IMR-90 (cell line): Measurements from ENCODE around the gene NKAIN2. TPM values are rescaled to one million over a fixed set of nuclear protein-coding genes. Genes with fewer than 3 reads are reported as not detected.

Experiments
- ATAC-seq: fragments of 200-7000 bp; cut with Tn5 transposase; 2 replicates; pipeline ENCODE4 v1.9.1; 2020; ENCODE audit warnings: low read depth, mild to moderate bottlenecking, moderate library complexity
- BruUV-seq: library from RNA; stranded (reverse); fragments of 400-500 nt; replicated peaks from 2 replicates; lab custom pipeline; 2021; lab: Mats Ljungman, UMichigan
- CTCF ChIA-PET: fragments of 300-600 bp; formaldehyde crosslinking; extraction: SDS; loops from one replicate; lab custom pipeline; 2021; ENCODE audit warnings: antibody characterized with exemption; lab: Yijun Ruan, JAX
- POLR2A ChIA-PET: fragments of 300-600 bp; sonication (Branson Sonifier 250); formaldehyde crosslinking; loops from one replicate; lab custom pipeline; 2022; ENCODE audit warnings: antibody characterized with exemption; ENCODE audit not compliant: unreplicated experiment; lab: Charles Lee
- DNase-seq: peaks from one replicate; pipeline ENCODE4 v3.0.0; 2013
- H2AFZ ChIP-seq: replicated peaks from 2 replicates; pipeline ENCODE3; 2013; ENCODE audit warnings: low read length, mild to moderate bottlenecking; ENCODE audit not compliant: poor library complexity
- H2AK5ac ChIP-seq: 2 replicates; pipeline ENCODE4 v1.6.1; 2013; ENCODE audit warnings: low read depth, low read length, inconsistent platforms
- H2AK9ac ChIP-seq: replicated peaks from 2 replicates; pipeline ENCODE3; 2013; ENCODE audit warnings: mild to moderate bottlenecking, low read depth, low read length, moderate library complexity; ENCODE audit not compliant: poor library complexity
- H2BK120ac ChIP-seq: 2 replicates; pipeline ENCODE4 v1.6.1; 2013; ENCODE audit warnings: low read depth, low read length, inconsistent platforms
- H2BK15ac ChIP-seq: 3 replicates; pipeline ENCODE4 v1.6.1; 2013; ENCODE audit warnings: low read depth, low read length, inconsistent platforms
- H2BK20ac ChIP-seq: 2 replicates; pipeline ENCODE4 v1.6.1; 2013; ENCODE audit warnings: low read depth, mild to moderate bottlenecking, inconsistent platforms, low read length, moderate library complexity
- H2BK5ac ChIP-seq: 2 replicates; pipeline ENCODE4 v1.6.1; 2013; ENCODE audit warnings: mild to moderate bottlenecking, low read depth, low read length, inconsistent platforms; ENCODE audit not compliant: poor library complexity, severe bottlenecking
- H3K14ac ChIP-seq: replicated peaks from 2 replicates; pipeline ENCODE4 v1.6.1; 2013; ENCODE audit warnings: low read depth, low read length, inconsistent platforms
- H3K18ac ChIP-seq: 2 replicates; pipeline ENCODE4 v1.6.1; 2013; ENCODE audit warnings: low read depth, low read length, control low read depth
- H3K23ac ChIP-seq: 2 replicates; pipeline ENCODE4 v1.6.1; 2013; ENCODE audit warnings: low read depth, low read length, inconsistent platforms
- H3K27ac ChIP-seq: 2 replicates; pipeline ENCODE4 v1.5.1; 2013; ENCODE audit warnings: mild to moderate bottlenecking, control low read depth, low read length; ENCODE audit not compliant: insufficient read depth
- H3K27me3 ChIP-seq: 2 replicates; pipeline ENCODE4 v1.6.1; 2013; ENCODE audit warnings: low read length; ENCODE audit not compliant: control insufficient read depth, insufficient read depth
- H3K36me3 ChIP-seq: 2 replicates; pipeline ENCODE4 v1.6.1; 2013; ENCODE audit warnings: low read length, mixed read lengths; ENCODE audit not compliant: control insufficient read depth, insufficient read depth
- H3K4ac ChIP-seq: 2 replicates; pipeline ENCODE4 v1.6.1; 2013; ENCODE audit warnings: low read depth, low read length, inconsistent platforms
- H3K4me1 ChIP-seq: 2 replicates; pipeline ENCODE4 v1.6.1; 2013; ENCODE audit warnings: low read length, mixed read lengths; ENCODE audit not compliant: control insufficient read depth, insufficient read depth
- H3K4me2 ChIP-seq: 2 replicates; pipeline ENCODE4 v1.6.1; 2013; ENCODE audit warnings: low read depth, mild to moderate bottlenecking, control low read depth, low read length, moderate library complexity
- H3K4me3 ChIP-seq: 2 replicates; pipeline ENCODE4 v1.5.1; 2013; ENCODE audit warnings: low read depth, mild to moderate bottlenecking, control low read depth, low read length, moderate library complexity; ENCODE audit not compliant: insufficient read depth
- H3K56ac ChIP-seq: 2 replicates; pipeline ENCODE4 v1.6.1; 2013; ENCODE audit warnings: low read length, inconsistent platforms; ENCODE audit not compliant: insufficient read depth; ENCODE audit errors: extremely low read depth
- H3K79me1 ChIP-seq, 2 experiments: 2 replicates each; pipeline ENCODE4 v1.6.1; 2013; ENCODE audit warnings: low read length in 2 of 2, inconsistent platforms in 1 of 2, low read depth in 1 of 2
- H3K9ac ChIP-seq: 2 replicates; pipeline ENCODE4 v1.6.1; 2013; ENCODE audit warnings: low read depth, low read length, control low read depth
- H3K9me1 ChIP-seq: 2 replicates; pipeline ENCODE4 v1.6.1; 2013; ENCODE audit warnings: low read length, inconsistent platforms; ENCODE audit not compliant: insufficient read depth
- H3K9me3 ChIP-seq: 2 replicates; pipeline ENCODE4 v1.6.1; 2013; ENCODE audit warnings: low read length; ENCODE audit not compliant: control insufficient read depth, insufficient read depth
- H4K20me1 ChIP-seq: 2 replicates; pipeline ENCODE4 v1.6.1; 2013; ENCODE audit warnings: low read length, inconsistent platforms; ENCODE audit not compliant: insufficient read depth
- H4K5ac ChIP-seq: 2 replicates; pipeline ENCODE4 v1.6.1; 2013; ENCODE audit warnings: mild to moderate bottlenecking, low read depth, low read length, control low read depth
- H4K8ac ChIP-seq, 2 experiments: 2 replicates each; pipeline ENCODE4 v1.6.1; 2013; ENCODE audit warnings: low read depth in 2 of 2, low read length in 2 of 2, control low read depth in 1 of 2, inconsistent platforms in 1 of 2
- H4K91ac ChIP-seq: 2 replicates; pipeline ENCODE4 v1.6.1; 2013; ENCODE audit warnings: low read depth, low read length, inconsistent platforms; ENCODE audit not compliant: insufficient read depth
- BHLHE40 ChIP-seq: fragments of 150-350 bp; IDR thresholded peaks from 2 replicates; pipeline ENCODE4 v1.6.1; 2016; ENCODE audit warnings: mild to moderate bottlenecking, low read depth, low read length
- ELK1 ChIP-seq: fragments of 150-350 bp; IDR thresholded peaks from 2 replicates; pipeline ENCODE4 v1.6.1; 2016; ENCODE audit warnings: low read depth, mild to moderate bottlenecking, low read length, moderate library complexity, borderline replicate concordance
- FOS ChIP-seq: fragments of 150-350 bp; IDR thresholded peaks from 2 replicates; pipeline ENCODE4 v1.6.1; 2016; ENCODE audit warnings: low read depth, low read length
- MAFK ChIP-seq: IDR thresholded peaks from 2 replicates; pipeline ENCODE4 v1.6.1; 2012; ENCODE audit warnings: low read depth, low read length, improper control_type of control experiment
- MAZ ChIP-seq: IDR thresholded peaks from 2 replicates; pipeline ENCODE4 v1.6.1; 2012; ENCODE audit warnings: low read depth, mild to moderate bottlenecking, low read length, improper control_type of control experiment, moderate library complexity, borderline replicate concordance
- POLR2A ChIP-seq: IDR thresholded peaks from 2 replicates; pipeline ENCODE4 v1.6.1; 2012; ENCODE audit warnings: mild to moderate bottlenecking, low read depth, low read length
- SMC3 ChIP-seq: fragments of 150-350 bp; IDR thresholded peaks from 2 replicates; pipeline ENCODE4 v1.6.1; 2016; ENCODE audit warnings: low read depth, mild to moderate bottlenecking, antibody characterized with exemption, low read length, moderate library complexity
- USF2 ChIP-seq: fragments of 150-350 bp; IDR thresholded peaks from 2 replicates; pipeline ENCODE4 v1.6.1; 2017; ENCODE audit warnings: mild to moderate bottlenecking, antibody characterized with exemption, low read length, low read depth
- WGBS, 2 experiments: methylation state at CpG; one replicate each; pipeline versions ENCODE4 v1.1.5 to v1.1.7; 2013; ENCODE audit warnings: missing lambda C conversion rate in 2 of 2; ENCODE audit not compliant: insufficient read length in 1 of 2; ENCODE audit errors: extremely low coverage in 2 of 2; 5-methylcytosine and 5-hydroxymethylcytosine counted together
- dilution Hi-C: fragments of 300-500 bp; cut with HindIII; formaldehyde crosslinking; loops from one replicate; pipeline ENCODE4 v1.14.3; 2018; ENCODE audit warnings: low sequenced_read_pairs; ENCODE audit not compliant: unreplicated experiment
- in situ Hi-C: fragments of 300-500 bp; cut with MboI; formaldehyde crosslinking; loops from 3 replicates; pipeline ENCODE4 v1.14.3; 2019; ENCODE audit warnings: low sequenced_read_pairs, inconsistent platforms, mixed read lengths
- intact Hi-C: fragments of 100-400 bp; cut with micrococcal nuclease; formaldehyde crosslinking; loops from 2 replicates; pipeline ENCODE4 v1.10.0; 2022
- polyA plus RNA-seq, 3 experiments: library from polyadenylated mRNA; depleted of rRNA; stranded (reverse); fragments of >200 nt; gene quantifications; 2 replicates each; pipeline ENCODE4 v1.2.3, GENCODE V29; 2012; ENCODE audit warnings: low replicate concordance in 1 of 3
- total RNA-seq: library from RNA; depleted of rRNA; stranded (reverse); fragments of >200 nt; gene quantifications from 2 replicates; pipeline ENCODE4 v1.2.3, GENCODE V29; 2012

NKAIN2 gene
- total and polyA plus RNA-seq, 2 of the 4 experiments (the other 2 are of a cell fraction) = not detected

- dilution Hi-C loops = no loop called here
- no peaks in the 10 kb centered on the region for H3K36me3 ChIP-seq
- no peak overlapping the region for H3K27ac ChIP-seq
- DNase-seq (no peak), ATAC-seq (no peak)
- H3K27me3 ChIP-seq = no peaks in the 10 kb centered on the region
- no peak overlapping the region for H2BK5ac ChIP-seq
- intact Hi-C loops = no loop called here
- H3K4ac ChIP-seq = no peak overlapping the region
- WGBS, 2 experiments = no CpG with 5 or more reads among the region's 1 CpG
- TF ChIP-seq SMC3 (no peak), USF2 (no peak), POLR2A (no peak), MAZ (no peak), FOS (no peak), BHLHE40 (no peak), ELK1 (no peak), MAFK (no peak)
- H3K18ac ChIP-seq = no peak overlapping the region
- no peak overlapping the region for H3K14ac ChIP-seq
- no peak overlapping the region for H3K4me3 ChIP-seq
- H4K91ac ChIP-seq = no peak overlapping the region
- no peak overlapping the region for H2AK9ac ChIP-seq
- peaks cover 2% of the 10 kb centered on the region; the same call in 1 of the 2 replicates for H3K9me3 ChIP-seq
- H4K20me1 ChIP-seq = no peaks in the 10 kb centered on the region
- no peak overlapping the region for H4K5ac ChIP-seq
- H2AFZ ChIP-seq = no peak overlapping the region
- no peaks in the 10 kb centered on the region for H3K9me1 ChIP-seq
- no peak overlapping the region for H3K23ac ChIP-seq
- H2BK15ac ChIP-seq = no peak overlapping the region
- H3K9ac ChIP-seq = no peak overlapping the region
- CTCF ChIA-PET = interaction anchor here (1.6 kb wide), 1 partner anchor 12 kb away, joined by 4 read pairs; no protein-coding TSS in a partner anchor
- H4K8ac ChIP-seq = no peak overlapping the region
- no peak overlapping the region for H3K56ac ChIP-seq
- no peaks in the 10 kb centered on the region for H3K79me1 ChIP-seq
- H2BK20ac ChIP-seq = no peak overlapping the region
- H2AK5ac ChIP-seq = no peak overlapping the region
- H3K4me2 ChIP-seq = no peak overlapping the region
- BruUV-seq = no TSS peak
- in situ Hi-C loops = no loop called here
- POLR2A ChIA-PET = no interaction called here
- H3K4me1 ChIP-seq = no peaks in the 10 kb centered on the region
- H2BK120ac ChIP-seq = no peak overlapping the region
Measured at GRCh38 chr6:124233221-124233620, 429.6 kb downstream of the NKAIN2 start.
